ENCODE data around the gene DPP4.

GRCh38 chr2:161974461-161974860 is 99.6 kb downstream of the DPP4 start:
- no peak for TF ChIP-seq POLR2A (IDR thresholded peaks at IDR 0.05)
- TF ChIP-seq CTCF (IDR thresholded peaks at IDR 0.05) = no peak
